HFF-Myc (cell line): ENCODE results near the gene EPAS1.
A peak's percentile ranks its signal among the peaks of the same experiment; 100 is the strongest.

ENCODE experiments used
- DNase-seq: peaks from one replicate; pipeline ENCODE4 v3.0.0-alpha.2; 2011; ENCODE audit warnings: low read depth; ENCODE audit errors: extremely low read depth
- H3K4me3 ChIP-seq: replicated peaks from 2 replicates; pipeline ENCODE4 v1.5.1; 2011; ENCODE audit warnings: low read depth, mild to moderate bottlenecking, control low read depth, low read length
- TF ChIP-seq, protein P1 (sequence below): IDR thresholded peaks from 2 replicates; pipeline ENCODE4 v1.5.1; 2012; ENCODE audit warnings: mild to moderate bottlenecking, low read depth, low read length, control low read depth; ENCODE audit errors: missing control alignments

EPAS1 gene

DNA sequence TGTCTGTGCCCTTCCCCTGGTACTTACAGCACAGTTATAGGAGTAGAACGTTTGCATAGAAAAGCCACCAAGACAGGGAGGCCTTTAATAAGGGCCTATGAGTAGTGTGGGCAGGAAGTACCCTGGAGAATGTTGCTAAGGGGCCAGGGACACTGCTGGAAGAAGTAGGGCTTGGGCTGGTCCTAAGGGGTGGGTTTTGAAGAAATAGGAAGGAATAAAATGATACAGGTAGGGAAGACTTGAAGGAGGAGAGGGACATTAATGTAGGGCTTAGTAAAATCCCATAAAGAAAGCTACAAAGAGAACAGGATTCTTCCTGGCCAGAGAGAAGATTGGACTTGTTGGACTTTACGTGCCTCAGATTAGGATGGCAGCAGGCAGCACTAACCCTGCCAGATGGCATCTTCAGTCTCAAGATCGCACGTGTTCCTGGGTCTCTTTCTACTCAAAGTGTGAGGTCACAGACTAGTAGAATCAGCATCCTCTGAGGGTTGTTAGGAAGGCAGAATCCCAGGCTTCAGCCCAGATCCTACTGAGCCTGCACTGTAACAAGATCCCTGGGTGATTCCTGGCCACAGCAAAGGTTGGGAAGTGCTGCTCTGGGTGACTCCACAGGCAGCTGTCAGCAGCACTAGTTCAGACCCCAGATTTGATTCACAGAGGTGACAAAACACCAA, 39.2 kb downstream of the EPAS1 start:
- H3K4me3 ChIP-seq = peak overlapping the region; percentile 26
- DNase-seq = no peak
- TF ChIP-seq, protein P1, sequence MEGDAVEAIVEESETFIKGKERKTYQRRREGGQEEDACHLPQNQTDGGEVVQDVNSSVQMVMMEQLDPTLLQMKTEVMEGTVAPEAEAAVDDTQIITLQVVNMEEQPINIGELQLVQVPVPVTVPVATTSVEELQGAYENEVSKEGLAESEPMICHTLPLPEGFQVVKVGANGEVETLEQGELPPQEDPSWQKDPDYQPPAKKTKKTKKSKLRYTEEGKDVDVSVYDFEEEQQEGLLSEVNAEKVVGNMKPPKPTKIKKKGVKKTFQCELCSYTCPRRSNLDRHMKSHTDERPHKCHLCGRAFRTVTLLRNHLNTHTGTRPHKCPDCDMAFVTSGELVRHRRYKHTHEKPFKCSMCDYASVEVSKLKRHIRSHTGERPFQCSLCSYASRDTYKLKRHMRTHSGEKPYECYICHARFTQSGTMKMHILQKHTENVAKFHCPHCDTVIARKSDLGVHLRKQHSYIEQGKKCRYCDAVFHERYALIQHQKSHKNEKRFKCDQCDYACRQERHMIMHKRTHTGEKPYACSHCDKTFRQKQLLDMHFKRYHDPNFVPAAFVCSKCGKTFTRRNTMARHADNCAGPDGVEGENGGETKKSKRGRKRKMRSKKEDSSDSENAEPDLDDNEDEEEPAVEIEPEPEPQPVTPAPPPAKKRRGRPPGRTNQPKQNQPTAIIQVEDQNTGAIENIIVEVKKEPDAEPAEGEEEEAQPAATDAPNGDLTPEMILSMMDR = no peak

DNA sequence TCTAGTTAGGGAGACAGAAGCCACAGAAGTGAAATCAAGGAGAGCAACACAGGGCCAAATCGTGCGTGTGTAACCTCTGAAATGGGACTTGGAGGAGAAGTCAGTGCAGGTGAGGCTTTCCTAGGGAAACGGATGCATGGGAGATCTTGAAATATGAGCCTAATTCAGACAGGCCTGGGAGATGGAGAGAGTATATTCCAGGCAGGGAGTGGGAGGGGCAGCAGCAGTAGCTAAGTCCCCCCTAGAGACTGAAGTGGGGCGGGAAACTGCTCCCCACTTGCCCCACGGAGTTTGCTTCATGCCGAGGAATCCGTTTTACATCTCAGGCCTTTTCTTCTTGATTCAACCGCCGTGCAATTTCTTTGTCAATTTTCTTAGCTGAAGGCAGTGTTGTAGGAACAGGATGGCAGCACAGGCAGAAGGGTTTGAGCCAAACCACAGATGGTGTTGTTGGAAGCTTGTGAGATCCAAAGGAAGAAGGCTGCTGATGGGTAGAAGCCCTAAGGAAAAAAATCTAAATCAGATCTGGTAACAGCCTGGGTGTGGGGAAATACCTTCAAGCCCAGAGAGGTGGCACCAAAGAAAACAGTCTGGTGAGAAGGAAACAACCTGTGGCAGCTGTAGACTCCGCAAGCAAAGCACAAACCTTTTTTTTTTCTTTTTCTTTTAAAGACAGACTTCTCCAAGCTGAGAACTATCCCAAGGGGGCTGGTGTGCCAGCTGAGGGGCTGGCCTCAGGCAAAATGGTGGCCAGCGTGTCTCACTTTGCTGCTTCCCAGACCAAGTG, 40.2 kb downstream of the EPAS1 start:
- no peak for DNase-seq
- H3K4me3 ChIP-seq = no peak overlapping the region
- TF ChIP-seq, protein P1 = no peak

GRCh38 chr2:46338674-46339073, 41.5 kb downstream of the EPAS1 start:
- H3K4me3 ChIP-seq = no peak overlapping the region
- DNase-seq = no peak
- TF ChIP-seq, protein P1 = no peak

DNA sequence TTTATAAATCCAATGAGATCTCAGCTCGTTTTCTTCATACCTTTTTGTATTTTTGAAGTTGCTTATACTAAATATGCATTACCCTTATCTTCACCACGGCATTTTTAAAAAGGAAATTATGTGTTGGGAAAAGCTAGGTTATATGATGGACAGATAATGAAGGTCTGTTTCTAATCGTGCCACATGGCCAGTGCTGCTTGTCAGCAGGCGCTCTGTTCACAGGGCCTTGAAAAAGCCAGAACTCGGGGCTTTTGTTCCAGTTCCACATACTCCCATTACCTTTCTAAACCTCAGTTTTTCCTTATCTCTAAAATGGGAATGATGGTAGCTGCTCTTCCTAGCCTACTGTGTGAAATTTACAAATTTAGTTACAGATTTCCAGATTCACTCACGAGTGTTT, 42.0 kb downstream of the EPAS1 start:
- H3K4me3 ChIP-seq = no peak overlapping the region
- DNase-seq = no peak
- TF ChIP-seq, protein P1 = no peak

DNA sequence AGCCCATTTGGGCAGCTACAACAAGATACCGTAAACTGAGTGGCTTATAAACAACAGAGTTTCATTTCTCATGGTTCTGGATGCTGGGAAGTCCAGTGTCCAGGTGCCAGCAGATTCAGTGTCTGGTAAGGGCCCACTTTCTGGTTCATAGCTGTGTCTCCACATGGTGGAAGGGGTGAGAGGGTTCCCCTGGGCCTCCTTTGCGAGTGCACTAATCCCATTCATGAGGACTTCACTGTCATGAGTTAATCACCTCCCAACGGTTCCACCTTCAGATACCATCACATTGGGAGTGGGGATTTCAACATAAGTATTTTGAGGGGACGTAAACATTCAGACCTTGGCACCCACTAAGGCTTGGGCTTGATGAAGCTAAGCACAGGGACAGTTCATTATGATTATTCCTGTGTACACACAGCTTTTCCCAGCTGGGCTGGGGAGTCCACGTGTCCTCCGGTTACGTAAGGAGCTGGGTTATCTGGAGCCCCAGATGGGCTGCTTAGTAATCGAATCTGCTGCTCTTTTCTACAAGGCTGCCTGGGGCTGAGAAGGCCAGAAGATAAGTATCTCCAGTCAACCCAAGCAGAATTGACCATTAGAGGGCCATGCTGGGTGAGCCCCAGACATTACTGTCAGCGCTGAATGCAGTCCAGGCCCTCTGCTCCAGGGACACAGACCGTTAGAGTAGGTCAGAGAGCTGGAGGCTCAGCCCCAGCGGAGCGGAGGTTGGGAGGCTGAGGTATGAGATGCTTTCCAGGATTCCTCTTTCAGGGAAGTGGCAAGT, 42.7 kb downstream of the EPAS1 start:
- TF ChIP-seq, protein P1 = no peak
- H3K4me3 ChIP-seq = no peak overlapping the region
- no peak for DNase-seq

GRCh38 chr2:46340740-46341420, 43.7 kb downstream of the EPAS1 start:
- TF ChIP-seq, protein P1 = no peak

More at GRCh38 chr2:46340740-46341420, 43.7 kb downstream of the EPAS1 start:
- no peak for DNase-seq
- H3K4me3 ChIP-seq = no peak overlapping the region
